Thyroid gland (tissue), 4 donors: ENCODE results near the gene PRCD. TPM values are rescaled to one million over a fixed set of nuclear protein-coding genes. Genes with fewer than 3 reads are reported as not detected.

Experiments used
- DNase-seq, 2 donors: peaks; one replicate each; pipeline ENCODE4 v3.0.0-alpha.2; 2019
- H3K27ac ChIP-seq, 3 donors: fragments of 200-600 bp; sonication (generic); 1 replicate in 2 of 3; 2 replicates in 1 of 3; pipeline ENCODE4 v1.5.1; 2016 to 2019; ENCODE audit warnings: mild to moderate bottlenecking in 1 of 3, moderate library complexity in 1 of 3
- H3K27me3 ChIP-seq: fragments of 200-600 bp; sonication (generic); one replicate; pipeline ENCODE4 v1.5.1; 2019
- H3K36me3 ChIP-seq, 2 donors: fragments of 200-600 bp; sonication (generic); one replicate each; pipeline ENCODE4 v1.5.1; 2016 to 2019
- H3K4me1 ChIP-seq, 2 donors: fragments of 200-600 bp; sonication (generic); one replicate each; pipeline ENCODE4 v1.5.1; 2017 to 2019
- H3K4me3 ChIP-seq, 3 donors: fragments of 200-600 bp; sonication (generic); replicated peaks in 1 of 3; 1 replicate in 2 of 3; 2 replicates in 1 of 3; pipeline ENCODE4 v1.5.1; 2016; ENCODE audit warnings: mild to moderate bottlenecking in 1 of 3
- H3K9me3 ChIP-seq: fragments of 200-600 bp; sonication (generic); one replicate; pipeline ENCODE4 v1.5.1; 2017
- POLR2A ChIP-seq, 2 donors: fragments of 450-650 bp; IDR thresholded peaks; one replicate each; pipeline ENCODE4 v1.6.1; 2017; ENCODE audit warnings: antibody characterized with exemption in 2 of 2, mild to moderate bottlenecking in 2 of 2, moderate library complexity in 1 of 2
- WGBS, 2 donors: methylation state at CpG; one replicate each; pipeline ENCODE4 v1.1.5; 2017; 5-methylcytosine and 5-hydroxymethylcytosine counted together
- intact Hi-C: fragments of 100-400 bp; cut with DNase I; formaldehyde crosslinking; loops from one replicate; pipeline ENCODE4 v1.15.1; 2023
- total RNA-seq, 4 donors: library from RNA; depleted of rRNA; stranded (reverse); fragments of >200 nt; gene quantifications; one replicate each; pipeline ENCODE4 v1.2.3, GENCODE V29; 2016
- TF ChIP-seq, protein P1 (sequence below), 6 experiments: fragments of 200-600 bp in 3 of 6; fragments of 450-650 bp in 3 of 6; sonication (generic) in 3 of 6; IDR thresholded peaks; one replicate each; pipeline ENCODE4 v1.5.1; 2016 to 2019; ENCODE audit warnings: antibody characterized with exemption in 6 of 6, mild to moderate bottlenecking in 2 of 6, inconsistent platforms in 1 of 6, moderate library complexity in 1 of 6

The PRCD gene
- total RNA-seq, 4 donors from 2014 or later = 1.5 to 8.3 (median 4.2) TPM

DNA sequence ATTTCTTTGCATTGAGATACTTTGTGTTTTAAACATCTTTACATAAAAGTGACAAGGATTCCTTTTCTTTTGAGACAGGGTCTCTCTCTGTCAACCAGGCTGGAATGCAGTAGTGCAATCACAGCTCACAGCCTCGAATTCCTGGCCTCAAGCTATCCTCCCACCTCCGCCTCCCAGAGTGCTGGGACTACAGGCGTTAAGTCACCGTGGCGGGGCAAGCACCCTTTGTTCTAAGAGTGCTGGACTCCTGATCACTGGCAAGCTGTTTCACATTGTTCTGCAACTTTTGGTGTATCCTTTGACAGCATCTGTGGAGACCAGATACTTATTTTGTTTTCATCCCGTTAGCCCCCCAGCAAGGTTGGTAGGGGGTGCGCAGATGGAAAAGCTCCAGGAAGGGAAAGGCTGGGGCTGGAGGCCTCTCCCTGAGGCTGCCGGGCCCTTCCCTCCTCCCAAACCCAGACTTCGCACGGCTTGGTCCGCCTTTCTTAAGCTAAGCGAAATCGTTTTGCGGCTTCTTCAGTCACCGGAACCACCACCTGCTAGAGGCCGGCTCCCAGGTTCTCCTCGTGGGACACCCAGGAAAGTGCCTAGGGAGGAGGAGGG is 44.7 kb downstream of the PRCD start:
- DNase-seq = peak; percentile 46 to 55
- Histone ChIP-seq H3K4me1 (peaks cover 22 to 28% of the 10 kb centered on the region in 2 donors), H3K27ac (peak overlapping the region; percentile 80 to 86 (median 83)), H3K4me3 (peak overlapping the region in 2 of 3 donors; percentile 28 to 66), H3K27me3 (no peaks in the 10 kb centered on the region), H3K36me3 (no peaks in the 10 kb centered on the region), H3K9me3 (no peaks in the 10 kb centered on the region)
- intact Hi-C loops = loop anchor here (5.0 kb wide), 1 partner anchor 62 kb away; no protein-coding TSS in a partner anchor
- TF ChIP-seq, protein P1, sequence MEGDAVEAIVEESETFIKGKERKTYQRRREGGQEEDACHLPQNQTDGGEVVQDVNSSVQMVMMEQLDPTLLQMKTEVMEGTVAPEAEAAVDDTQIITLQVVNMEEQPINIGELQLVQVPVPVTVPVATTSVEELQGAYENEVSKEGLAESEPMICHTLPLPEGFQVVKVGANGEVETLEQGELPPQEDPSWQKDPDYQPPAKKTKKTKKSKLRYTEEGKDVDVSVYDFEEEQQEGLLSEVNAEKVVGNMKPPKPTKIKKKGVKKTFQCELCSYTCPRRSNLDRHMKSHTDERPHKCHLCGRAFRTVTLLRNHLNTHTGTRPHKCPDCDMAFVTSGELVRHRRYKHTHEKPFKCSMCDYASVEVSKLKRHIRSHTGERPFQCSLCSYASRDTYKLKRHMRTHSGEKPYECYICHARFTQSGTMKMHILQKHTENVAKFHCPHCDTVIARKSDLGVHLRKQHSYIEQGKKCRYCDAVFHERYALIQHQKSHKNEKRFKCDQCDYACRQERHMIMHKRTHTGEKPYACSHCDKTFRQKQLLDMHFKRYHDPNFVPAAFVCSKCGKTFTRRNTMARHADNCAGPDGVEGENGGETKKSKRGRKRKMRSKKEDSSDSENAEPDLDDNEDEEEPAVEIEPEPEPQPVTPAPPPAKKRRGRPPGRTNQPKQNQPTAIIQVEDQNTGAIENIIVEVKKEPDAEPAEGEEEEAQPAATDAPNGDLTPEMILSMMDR (IDR thresholded peaks at IDR 0.05) = no peak
- no peak for TF ChIP-seq POLR2A (IDR thresholded peaks at IDR 0.05)
- 30 to 32% methylated on average over 15 to 16 of the region's 17 CpGs for WGBS, 2 donors

DNA sequence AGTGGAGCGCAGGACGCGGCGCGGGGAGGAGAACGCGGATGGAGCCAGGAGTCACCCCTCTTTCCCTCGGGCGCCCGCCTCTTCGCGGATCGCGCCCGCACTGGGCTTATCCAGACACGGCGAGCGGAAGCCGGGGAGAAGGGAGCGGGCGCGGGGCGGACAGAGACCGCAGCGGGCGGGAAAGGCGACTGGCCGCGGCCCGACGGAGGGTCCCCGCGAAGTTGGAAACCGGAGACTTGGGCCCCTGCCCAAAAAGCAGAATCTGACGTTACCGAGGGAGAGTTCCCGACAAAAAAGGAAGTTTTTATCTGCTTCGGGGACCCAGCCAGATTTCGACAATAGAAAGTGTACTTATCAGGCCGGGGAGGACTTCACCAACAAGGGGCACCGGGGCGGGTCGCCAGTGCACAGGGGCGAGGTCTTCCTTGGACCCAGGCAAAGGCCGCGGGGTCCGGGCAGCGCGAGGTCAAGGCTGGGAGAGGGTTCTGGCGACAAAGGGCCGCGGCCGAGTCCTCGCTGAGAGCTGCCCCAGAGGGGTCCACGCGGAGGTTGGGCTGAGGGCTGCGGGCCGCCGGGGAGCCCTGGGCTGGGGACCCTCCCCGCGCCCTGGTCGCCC is 45.3 kb downstream of the PRCD start:
- intact Hi-C loops = loop anchor here (5.0 kb wide), 1 partner anchor 63 kb away; no protein-coding TSS in a partner anchor
- peak; percentile 55 to 58 for DNase-seq
- Histone ChIP-seq H3K4me3 (peak overlapping the region; percentile 24 to 66 (median 28)), H3K4me1 (peaks cover 22 to 28% of the 10 kb centered on the region in 2 donors), H3K9me3 (no peaks in the 10 kb centered on the region), H3K36me3 (no peaks in the 10 kb centered on the region), H3K27ac (peak overlapping the region; percentile 80 to 86 (median 83)), H3K27me3 (no peaks in the 10 kb centered on the region)
- peak in 1 of 2 donors; percentile 35 for TF ChIP-seq POLR2A (IDR thresholded peaks at IDR 0.05)
- TF ChIP-seq, protein P1 (IDR thresholded peaks at IDR 0.05) = no peak
- 1% methylated on average over 37 of the region's 62 CpGs; no CpG with 5 or more reads in 1 of the 2 donors for WGBS, 2 donors

DNA sequence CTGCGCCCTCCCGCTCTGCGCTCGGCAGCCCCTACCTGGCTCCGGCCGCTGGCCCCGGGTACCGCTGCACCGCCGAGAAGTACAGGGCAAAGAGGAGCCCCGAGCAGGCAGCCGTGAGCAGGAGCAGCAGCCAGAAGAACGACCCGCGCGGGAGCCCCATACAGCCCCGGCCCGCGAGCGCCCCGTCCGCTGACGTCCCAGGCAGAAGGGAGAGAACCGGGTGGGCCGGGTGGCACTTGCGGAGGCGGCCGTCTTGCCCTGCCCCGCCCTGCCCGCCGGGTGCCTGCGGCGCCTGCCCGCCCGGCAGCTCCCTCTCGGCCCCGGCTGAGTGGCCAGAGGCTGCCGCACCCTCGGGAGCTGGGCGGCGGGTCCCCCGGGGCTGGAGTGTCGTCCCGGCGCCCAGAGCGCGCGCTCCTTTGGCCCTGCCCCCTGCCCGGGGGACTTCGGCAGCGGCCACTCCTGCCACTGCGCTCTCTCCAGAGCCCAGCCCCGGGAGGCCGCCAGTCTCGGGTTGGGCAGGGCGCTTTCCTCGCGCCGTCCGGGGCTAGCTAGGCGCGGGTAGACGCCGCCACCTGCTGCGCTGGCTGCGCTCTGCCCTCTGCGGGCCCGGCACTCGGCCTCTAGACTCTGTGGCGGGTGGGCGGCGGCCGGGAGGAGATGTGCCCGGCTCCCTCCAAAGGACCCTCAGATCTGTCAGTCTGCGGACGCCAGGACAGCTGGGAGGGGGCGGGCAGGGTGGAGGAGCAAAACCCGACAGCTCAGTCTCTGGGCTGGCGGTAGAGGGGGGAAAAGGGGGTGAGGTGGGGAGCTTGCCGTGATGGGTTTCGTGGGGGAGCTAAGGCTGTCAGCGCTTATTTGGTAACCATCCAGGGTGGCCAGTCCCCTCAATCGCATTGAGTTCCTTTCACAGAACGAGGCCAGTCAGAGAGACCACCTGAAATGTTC is 46.1 kb downstream of the PRCD start, which contains the start of gene ST6GALNAC2:
Gene ST6GALNAC2 (minus strand): TSS at position 212 of the 945 bp plus-strand sequence. CDS start 52 bp downstream, at position 160.
- Histone ChIP-seq H3K27ac (peak within 1 kb of the TSS; percentile 80 to 86 (median 83)), H3K27me3 (no peaks in the 10 kb centered on the region)

DNA sequence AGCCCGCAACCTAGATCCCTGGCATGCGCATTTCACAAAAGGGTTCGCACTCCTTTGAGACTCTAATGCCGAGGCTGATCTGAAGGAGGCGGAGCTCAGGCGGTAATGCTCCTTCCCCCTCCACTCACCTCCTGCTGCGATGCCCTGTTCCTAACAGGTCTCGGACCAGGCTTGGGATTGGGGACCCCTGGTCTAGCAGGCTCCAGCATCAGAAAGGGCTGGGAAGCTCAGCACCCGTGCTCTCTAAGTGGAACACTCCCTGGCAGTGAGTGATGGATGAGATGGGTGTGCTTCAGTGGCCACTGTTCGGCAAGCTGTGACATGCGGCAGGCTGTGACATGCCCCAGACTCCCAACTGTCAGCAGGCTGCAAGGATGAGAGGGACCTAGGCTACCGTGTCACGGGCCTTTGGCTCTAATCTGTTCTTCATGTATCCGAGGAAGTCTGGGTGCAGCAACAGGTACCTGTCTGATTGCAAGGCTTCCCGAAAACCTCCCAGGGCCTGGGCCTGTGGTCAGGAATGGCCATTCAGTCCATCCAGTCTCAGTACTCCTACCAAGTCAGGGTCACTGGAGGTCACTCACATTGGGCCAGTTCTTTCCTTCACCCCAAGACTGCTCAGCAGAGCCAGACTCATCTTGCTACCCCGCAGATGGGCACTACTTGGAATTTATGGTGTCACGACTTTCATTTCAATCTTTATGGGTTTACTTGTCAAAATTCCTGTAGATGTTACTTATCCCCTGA is 47.1 kb downstream of the PRCD start:
- TF ChIP-seq, protein P1 (IDR thresholded peaks at IDR 0.05) = no peak
- no peak for TF ChIP-seq POLR2A (IDR thresholded peaks at IDR 0.05)
- Histone ChIP-seq H3K4me1 (peaks cover 11 to 18% of the 10 kb centered on the region in 2 donors), H3K36me3 (no peaks in the 10 kb centered on the region), H3K4me3 (no peak overlapping the region), H3K27me3 (no peaks in the 10 kb centered on the region), H3K9me3 (no peaks in the 10 kb centered on the region), H3K27ac (no peak overlapping the region)
- DNase-seq = peak; percentile 10 to 35
- intact Hi-C loops = loop anchor here (5.0 kb wide), 1 partner anchor 65 kb away; no protein-coding TSS in a partner anchor
- 44 to 78% methylated on average over 9 to 16 of the region's 17 CpGs for WGBS, 2 donors

More for the DNA sequence above, 46.1 kb downstream of the PRCD start, which contains the start of gene ST6GALNAC2:
- Histone ChIP-seq H3K4me3 (peak within 1 kb of the TSS; percentile 24 to 66 (median 28)), H3K36me3 (no peaks in the 10 kb centered on the region), H3K4me1 (peaks cover 20 to 23% of the 10 kb centered on the region in 2 donors), H3K9me3 (no peaks in the 10 kb centered on the region)
- WGBS, 2 donors = 0 to 6% methylated on average over 7 to 12 of the region's 84 CpGs
- peak; percentile 3 to 92 for TF ChIP-seq POLR2A (IDR thresholded peaks at IDR 0.05)
- TF ChIP-seq, protein P1 (IDR thresholded peaks at IDR 0.05) = peak in 4 of 6 experiments; percentile 67 to 94 (median 78)
- intact Hi-C loops = loop anchor here (5.0 kb wide), 1 partner anchor 64 kb away; no protein-coding TSS in a partner anchor
- peak; percentile 94 to 95 for DNase-seq
